Measurements from ENCODE around the gene DCP1B.

DNA sequence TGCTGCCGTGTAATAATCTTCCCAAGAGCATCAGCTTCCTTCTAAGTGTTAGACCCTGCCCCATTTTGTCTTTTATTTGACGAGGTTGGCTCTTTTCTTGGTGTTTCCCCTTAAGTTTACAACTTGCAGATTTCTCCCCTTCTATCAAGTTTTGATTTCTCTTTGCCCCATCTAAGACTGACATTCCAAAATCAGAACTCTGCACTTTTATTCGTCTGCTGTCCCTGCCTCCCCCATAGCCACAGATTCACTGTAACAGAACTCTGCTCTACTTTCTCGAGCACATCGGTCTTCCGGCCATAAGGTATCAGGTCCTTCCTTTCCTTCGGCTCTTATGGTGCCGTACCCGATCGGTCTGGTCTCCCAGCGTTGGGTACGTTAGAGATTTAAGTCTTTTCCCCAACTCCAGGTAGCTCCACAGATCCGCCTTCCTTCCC is 563 bp downstream of the DCP1B start:
- TF ChIP-seq POLR2AphosphoS5 (IDR thresholded peaks at IDR 0.05) = no peak
- no peak for TF ChIP-seq CTCF (IDR thresholded peaks at IDR 0.05; ENCODE audit: poor library complexity, severe bottlenecking)
- no peak for TF ChIP-seq EP300 (conservative IDR thresholded peaks at IDR 0.05; ENCODE audit: poor library complexity, severe bottlenecking)
- TF ChIP-seq, protein P1, sequence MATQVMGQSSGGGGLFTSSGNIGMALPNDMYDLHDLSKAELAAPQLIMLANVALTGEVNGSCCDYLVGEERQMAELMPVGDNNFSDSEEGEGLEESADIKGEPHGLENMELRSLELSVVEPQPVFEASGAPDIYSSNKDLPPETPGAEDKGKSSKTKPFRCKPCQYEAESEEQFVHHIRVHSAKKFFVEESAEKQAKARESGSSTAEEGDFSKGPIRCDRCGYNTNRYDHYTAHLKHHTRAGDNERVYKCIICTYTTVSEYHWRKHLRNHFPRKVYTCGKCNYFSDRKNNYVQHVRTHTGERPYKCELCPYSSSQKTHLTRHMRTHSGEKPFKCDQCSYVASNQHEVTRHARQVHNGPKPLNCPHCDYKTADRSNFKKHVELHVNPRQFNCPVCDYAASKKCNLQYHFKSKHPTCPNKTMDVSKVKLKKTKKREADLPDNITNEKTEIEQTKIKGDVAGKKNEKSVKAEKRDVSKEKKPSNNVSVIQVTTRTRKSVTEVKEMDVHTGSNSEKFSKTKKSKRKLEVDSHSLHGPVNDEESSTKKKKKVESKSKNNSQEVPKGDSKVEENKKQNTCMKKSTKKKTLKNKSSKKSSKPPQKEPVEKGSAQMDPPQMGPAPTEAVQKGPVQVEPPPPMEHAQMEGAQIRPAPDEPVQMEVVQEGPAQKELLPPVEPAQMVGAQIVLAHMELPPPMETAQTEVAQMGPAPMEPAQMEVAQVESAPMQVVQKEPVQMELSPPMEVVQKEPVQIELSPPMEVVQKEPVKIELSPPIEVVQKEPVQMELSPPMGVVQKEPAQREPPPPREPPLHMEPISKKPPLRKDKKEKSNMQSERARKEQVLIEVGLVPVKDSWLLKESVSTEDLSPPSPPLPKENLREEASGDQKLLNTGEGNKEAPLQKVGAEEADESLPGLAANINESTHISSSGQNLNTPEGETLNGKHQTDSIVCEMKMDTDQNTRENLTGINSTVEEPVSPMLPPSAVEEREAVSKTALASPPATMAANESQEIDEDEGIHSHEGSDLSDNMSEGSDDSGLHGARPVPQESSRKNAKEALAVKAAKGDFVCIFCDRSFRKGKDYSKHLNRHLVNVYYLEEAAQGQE (IDR thresholded peaks at IDR 0.05; ENCODE audit: borderline replicate concordance) = no peak
- no peak for TF ChIP-seq EZH2 (IDR thresholded peaks at IDR 0.05; ENCODE audit: borderline replicate concordance, insufficient read depth, low read length, poor library complexity, severe bottlenecking)
- TF ChIP-seq SMC3 (conservative IDR thresholded peaks at IDR 0.05; ENCODE audit: poor library complexity) = no peak
- TF ChIP-seq RAD21 (conservative IDR thresholded peaks at IDR 0.05) = no peak
- TF ChIP-seq TAF1 (IDR thresholded peaks at IDR 0.05; ENCODE audit: low read depth) = no peak

All from neural cell (in vitro differentiated cells).